K562 (cell line): Measurements from ENCODE around the gene GOLGA6B. TPM values are rescaled to one million over a fixed set of nuclear protein-coding genes. Genes with fewer than 3 reads are reported as not detected.
A peak's percentile ranks its signal among the peaks of the same experiment; 100 is the strongest.
"Not testable (repeated sequence)": the region's sequence is repeated elsewhere in the genome, so short reads cannot be mapped to it uniquely, and the experiment has no call there.

ENCODE experiments used
- ATAC-seq: fragments of 200-7000 bp; cut with Tn5 transposase; 3 replicates; pipeline ENCODE4 v1.9.1; 2020; ENCODE audit warnings: moderate library complexity
- BruUV-seq: library from RNA; stranded (reverse); fragments of 400-500 nt; replicated peaks from 2 replicates; lab custom pipeline; 2021; lab: Mats Ljungman, UMichigan
- CTCF ChIA-PET: fragments of 300-600 bp; formaldehyde crosslinking; extraction: SDS; loops from one replicate; lab custom pipeline; 2021; ENCODE audit warnings: low intra/inter-chr PET ratio; lab: Yijun Ruan, JAX
- POLR2A ChIA-PET: fragments of 300-600, 350-650 bp; sonication (Branson Sonifier 250); formaldehyde crosslinking; extraction: SDS; loops from one replicate; lab custom pipeline; 2021; ENCODE audit warnings: antibody characterized with exemption, inconsistent platforms; lab: Yijun Ruan, JAX
- DNase-seq, 4 experiments: peaks; one replicate each; pipeline versions ENCODE4 v3.0.0 to v3.0.0-alpha.2; 2011 to 2018; ENCODE audit warnings: low spot score in 3 of 4, mixed read lengths in 3 of 4; ENCODE audit errors: extremely low read depth in 1 of 4
- FAIRE-seq: peaks from 2 replicates; lab custom pipeline; 2011; peaks lifted over from hg19 to GRCh38; lab: Jason Lieb, UNC
- H2AFZ ChIP-seq: 2 replicates; pipeline ENCODE4 v1.6.0; 2011; ENCODE audit warnings: low read depth, low read length, control low read depth, inconsistent platforms
- H3K27ac ChIP-seq: fragments of 200-600 bp; 3 replicates; pipeline ENCODE4 v1.8.0; 2011; ENCODE audit warnings: low read depth, mild to moderate bottlenecking, control low read depth, inconsistent platforms, low read length, moderate library complexity, mixed read lengths; ENCODE audit errors: extremely low read depth
- H3K27me3 ChIP-seq, 2 experiments: fragments of 300-600 bp in 1 of 2; 2 replicates in 1 of 2; 3 replicates in 1 of 2; pipeline versions ENCODE4 v1.6.0 to v1.8.0; 2011; ENCODE audit warnings: inconsistent platforms in 2 of 2, low read length in 2 of 2, mild to moderate bottlenecking in 1 of 2, mixed read lengths in 1 of 2, moderate library complexity in 1 of 2; ENCODE audit not compliant: control insufficient read depth in 2 of 2, insufficient read depth in 2 of 2
- H3K36me3 ChIP-seq: fragments of 300-600 bp; 3 replicates; pipeline ENCODE4 v1.8.0; 2011; ENCODE audit warnings: mild to moderate bottlenecking, low read length, inconsistent platforms; ENCODE audit not compliant: control insufficient read depth, insufficient read depth
- H3K4me1 ChIP-seq, 2 experiments: fragments of 200-600 bp in 1 of 2; replicated peaks in 1 of 2; 2 replicates in 1 of 2; 3 replicates in 1 of 2; pipeline versions ENCODE4 v1.5.1 to v1.8.0; 2011; ENCODE audit warnings: inconsistent platforms in 2 of 2, low read length in 2 of 2, mild to moderate bottlenecking in 1 of 2, mixed read lengths in 1 of 2, moderate library complexity in 1 of 2; ENCODE audit not compliant: control insufficient read depth in 2 of 2, insufficient read depth in 2 of 2
- H3K4me2 ChIP-seq: 2 replicates; pipeline ENCODE4 v1.6.1; 2011; ENCODE audit warnings: low read length, control low read depth, inconsistent platforms, mixed read lengths; ENCODE audit not compliant: insufficient read depth
- H3K4me3 ChIP-seq: fragments of 200-600 bp; sonication (generic), shearing (Covaris generic); 2 replicates; pipeline ENCODE4 v1.5.1; 2016; ENCODE audit warnings: control low read depth, inconsistent platforms
- H3K79me2 ChIP-seq: fragments of 200-600 bp; 3 replicates; pipeline ENCODE4 v1.8.0; 2011; ENCODE audit warnings: low read length, inconsistent platforms; ENCODE audit not compliant: control insufficient read depth, insufficient read depth
- H3K9ac ChIP-seq, 2 experiments: 2 replicates each; pipeline versions ENCODE4 v1.6.0 to v1.6.1; 2011; ENCODE audit warnings: low read depth in 2 of 2, low read length in 2 of 2, control low read depth in 1 of 2, inconsistent platforms in 1 of 2, mild to moderate bottlenecking in 1 of 2, mixed read lengths in 1 of 2; ENCODE audit not compliant: insufficient read depth in 1 of 2
- H3K9me1 ChIP-seq: one replicate; pipeline ENCODE4 v1.6.0; 2011; ENCODE audit warnings: inconsistent platforms, mild to moderate bottlenecking, low read length, moderate library complexity; ENCODE audit not compliant: control insufficient read depth, insufficient read depth
- H3K9me3 ChIP-seq: replicated peaks from 2 replicates; pipeline ENCODE4 v1.5.1; 2011; ENCODE audit warnings: low read depth, low read length, inconsistent platforms; ENCODE audit not compliant: control insufficient read depth, insufficient read depth
- H4K20me1 ChIP-seq: replicated peaks from 2 replicates; pipeline ENCODE4 v1.6.1; 2011; ENCODE audit warnings: low read length, inconsistent platforms, mixed read lengths; ENCODE audit not compliant: control insufficient read depth, insufficient read depth
- ATF7 ChIP-seq: fragments of 450-650 bp; IDR thresholded peaks from 2 replicates; pipeline ENCODE4 v1.7.1; 2014; ENCODE audit warnings: mild to moderate bottlenecking, moderate library complexity
- CTCF ChIP-seq, 3 experiments: IDR thresholded peaks in 2 of 3; conservative IDR thresholded peaks in 1 of 3; 2 replicates each; pipeline ENCODE4 v1.5.1; 2011 to 2012; ENCODE audit warnings: low read length in 3 of 3, mild to moderate bottlenecking in 3 of 3, control low read depth in 2 of 3, improper control_type of control experiment in 1 of 3, inconsistent platforms in 1 of 3, low read depth in 1 of 3, mixed read lengths in 1 of 3, moderate library complexity in 1 of 3; ENCODE audit not compliant: insufficient read depth in 2 of 3
- NRF1 ChIP-seq, 2 experiments: fragments of 450-650 bp; IDR thresholded peaks in 1 of 2; conservative IDR thresholded peaks in 1 of 2; 2 replicates each; pipeline ENCODE4 v1.6.1; 2014; ENCODE audit warnings: mild to moderate bottlenecking in 2 of 2
- PKNOX1 ChIP-seq: fragments of 450-650 bp; IDR thresholded peaks from 2 replicates; pipeline ENCODE4 v1.6.1; 2016
- RAD21 ChIP-seq, 2 experiments: fragments of 250-450 bp in 1 of 2; fragments of 450-650 bp in 1 of 2; sonication (Bioruptor Pico) in 1 of 2; formaldehyde crosslinking in 1 of 2; IDR thresholded peaks in 1 of 2; conservative IDR thresholded peaks in 1 of 2; 2 replicates each; pipeline versions ENCODE4 v1.4.0 to v1.8.0; 2020 to 2022; ENCODE audit warnings: mild to moderate bottlenecking in 2 of 2, moderate library complexity in 1 of 2
- RCOR1 ChIP-seq, 2 experiments: IDR thresholded peaks; 2 replicates each; pipeline ENCODE4 v1.6.1; 2012; ENCODE audit warnings: low read depth in 2 of 2, low read length in 2 of 2, borderline replicate concordance in 1 of 2, improper control_type of control experiment in 1 of 2
- XRCC5 ChIP-seq: fragments of 200-400 bp; formaldehyde crosslinking; IDR thresholded peaks from 2 replicates; pipeline ENCODE4 v1.6.1; 2017; ENCODE audit warnings: low read depth, mild to moderate bottlenecking, low read length
- YY1 ChIP-seq, 3 experiments: IDR thresholded peaks; 2 replicates each; pipeline ENCODE4 v1.6.1; 2011; ENCODE audit warnings: low read length in 2 of 3, mild to moderate bottlenecking in 2 of 3, moderate library complexity in 2 of 3, borderline replicate concordance in 1 of 3, control low read depth in 1 of 3, low read depth in 1 of 3; ENCODE audit not compliant: insufficient read depth in 3 of 3, insufficient replicate concordance in 2 of 3, control insufficient read depth in 1 of 3, insufficient read length in 1 of 3; ENCODE audit errors: extremely low read depth in 1 of 3
- WGBS: fragments of 100-300 bp; shearing (Covaris generic); methylation state at CpG from one replicate; pipeline ENCODE4 v1.1.6; 2016; ENCODE audit warnings: low coverage, mixed read lengths; ENCODE audit not compliant: insufficient coverage; ENCODE audit errors: missing lambda C conversion rate; 5-methylcytosine and 5-hydroxymethylcytosine counted together
- in situ Hi-C: fragments of 300-500 bp; cut with MboI; formaldehyde crosslinking; loops from 4 replicates; pipeline ENCODE4 v1.15.0; 2018; ENCODE audit warnings: inconsistent platforms, mixed read lengths
- intact Hi-C: fragments of 100-400 bp; cut with micrococcal nuclease; formaldehyde crosslinking; loops from 2 replicates; pipeline ENCODE4 v1.14.2; 2022
- polyA plus RNA-seq, 8 experiments: library from polyadenylated mRNA; depleted of rRNA in 4 of 8; stranded (reverse) in 5 of 8; unstranded in 3 of 8; fragments of >200 nt; fragmentation: Nextera tagmentation in 2 of 8; fragmentation: Illumina TruSeq in 1 of 8; extraction: Ambion mirVana in 2 of 8; extraction: Trizol in 1 of 8; gene quantifications; 2 replicates each; pipeline versions ENCODE4 v1.2.1 to v1.2.3, GENCODE V29; 2011 to 2014; ENCODE audit warnings: inconsistent platforms in 1 of 8, missing spikeins in 1 of 8
- total RNA-seq, 7 experiments: library from RNA; depleted of rRNA in 6 of 7; stranded (reverse); fragments of >200 nt in 6 of 7; fragmentation: Illumina TruSeq in 2 of 7; extraction: Trizol in 2 of 7; gene quantifications; 2 replicates each; pipeline versions ENCODE4 v1.2.1 to v1.2.3, GENCODE V29; 2011 to 2021; ENCODE audit warnings: low replicate concordance in 1 of 7
- TF ChIP-seq, protein P1 (sequence below), 3 experiments: fragments of 200-800 bp in 1 of 3; sonication (Bioruptor generic) in 1 of 3; sonication (generic) in 1 of 3; formaldehyde crosslinking in 1 of 3; IDR thresholded peaks; 2 replicates each; pipeline versions ENCODE4 v1.6.1 to v1.8.0; 2016 to 2022; ENCODE audit warnings: mild to moderate bottlenecking in 2 of 3, missing compliant biosample characterization in 2 of 3, missing genetic modification characterization in 2 of 3, missing genetic modification reagents in 1 of 3
- TF ChIP-seq, protein P2 (sequence below), 2 experiments: fragments of 450-650 bp; conservative IDR thresholded peaks; 2 replicates each; pipeline ENCODE4 v1.6.1; 2017; ENCODE audit warnings: mild to moderate bottlenecking in 2 of 2, moderate library complexity in 2 of 2

Gene GOLGA6B
- total and polyA plus RNA-seq, 9 of the 15 experiments (the other 6 are each of a cell fraction or from before 2014, with no cell fraction given) = not detected

- H3K4me1 ChIP-seq, H3K9me1 ChIP-seq, H3K79me2 ChIP-seq, H3K9me3 ChIP-seq, H3K36me3 ChIP-seq, H3K4me3 ChIP-seq, BruUV-seq, H3K27ac ChIP-seq, H3K9ac ChIP-seq, POLR2A ChIA-PET, H4K20me1 ChIP-seq: not testable (repeated sequence)
- intact Hi-C loops = loop anchor here (10.0 kb wide), 1 partner anchor 66 kb away; no protein-coding TSS in a partner anchor
- H2AFZ ChIP-seq = peak overlapping the region; percentile 81
- H3K4me2 ChIP-seq = peak overlapping the region; percentile 66
- peak; percentile 99 for ATAC-seq
- peaks cover 9 to 11% of the 10 kb centered on the region in 2 experiments; a peak in 3 of 5 replicates for H3K27me3 ChIP-seq
- WGBS = 0% methylated on average over 5 of the region's 8 CpGs
- peak; percentile 78 for FAIRE-seq
- in situ Hi-C loops = loop anchor here (5.0 to 25.0 kb wide), 2 partner anchors 54 to 1391 kb away; no protein-coding TSS in a partner anchor
- peak; percentile 51 to 84 (median 62) for DNase-seq
- CTCF ChIA-PET = interaction anchor here (0.6 kb wide), 1 partner anchor 378 kb away, joined by 3 read pairs; no protein-coding TSS in a partner anchor
- TF ChIP-seq PKNOX1 = 0 out of 2 replicates have a peak, but pooled peaks have one; percentile 18
- peak; percentile 20 to 34; a peak in 3 of 4 replicates for TF ChIP-seq RAD21 (CRISPR knock-in tag; conservative IDR thresholded peaks at IDR 0.05 in 1 of 2, IDR thresholded peaks at IDR 0.05 in 1 of 2)
- TF ChIP-seq, protein P1, sequence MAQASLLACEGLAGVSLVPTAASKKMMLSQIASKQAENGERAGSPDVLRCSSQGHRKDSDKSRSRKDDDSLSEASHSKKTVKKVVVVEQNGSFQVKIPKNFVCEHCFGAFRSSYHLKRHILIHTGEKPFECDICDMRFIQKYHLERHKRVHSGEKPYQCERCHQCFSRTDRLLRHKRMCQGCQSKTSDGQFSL (CRISPR knock-in tag; IDR thresholded peaks at IDR 0.05) = 0 out of 2 replicates have a peak, but pooled peaks have one; percentile 34
- TF ChIP-seq, protein P1 (tag; IDR thresholded peaks at IDR 0.05) = not testable (repeated sequence)
- 0 out of 4 replicates have a peak, but pooled peaks of 1 of the 2 experiments have one; percentile 21 for TF ChIP-seq RCOR1 (IDR thresholded peaks at IDR 0.05; ENCODE audit: borderline replicate concordance in 1 of 2, low read depth in 2 of 2, low read length in 2 of 2)
- TF ChIP-seq XRCC5 = peak; percentile 50; the same call in 1 of the 2 replicates
- peak; percentile 73 to 80 (median 78); a peak in 5 of 6 replicates for TF ChIP-seq CTCF (IDR thresholded peaks at IDR 0.05 in 2 of 3, conservative IDR thresholded peaks at IDR 0.05 in 1 of 3; ENCODE audit: insufficient read depth in 2 of 3, low read depth in 1 of 3, low read length in 3 of 3)
- TF ChIP-seq NRF1 (conservative IDR thresholded peaks at IDR 0.05 in 1 of 2, IDR thresholded peaks at IDR 0.05 in 1 of 2) = peak in 1 of 2 experiments; percentile 25; a peak in 1 of 4 replicates
- 0 out of 2 replicates have a peak, but pooled peaks have one; percentile 20 for TF ChIP-seq ATF7
- TF ChIP-seq, protein P2, sequence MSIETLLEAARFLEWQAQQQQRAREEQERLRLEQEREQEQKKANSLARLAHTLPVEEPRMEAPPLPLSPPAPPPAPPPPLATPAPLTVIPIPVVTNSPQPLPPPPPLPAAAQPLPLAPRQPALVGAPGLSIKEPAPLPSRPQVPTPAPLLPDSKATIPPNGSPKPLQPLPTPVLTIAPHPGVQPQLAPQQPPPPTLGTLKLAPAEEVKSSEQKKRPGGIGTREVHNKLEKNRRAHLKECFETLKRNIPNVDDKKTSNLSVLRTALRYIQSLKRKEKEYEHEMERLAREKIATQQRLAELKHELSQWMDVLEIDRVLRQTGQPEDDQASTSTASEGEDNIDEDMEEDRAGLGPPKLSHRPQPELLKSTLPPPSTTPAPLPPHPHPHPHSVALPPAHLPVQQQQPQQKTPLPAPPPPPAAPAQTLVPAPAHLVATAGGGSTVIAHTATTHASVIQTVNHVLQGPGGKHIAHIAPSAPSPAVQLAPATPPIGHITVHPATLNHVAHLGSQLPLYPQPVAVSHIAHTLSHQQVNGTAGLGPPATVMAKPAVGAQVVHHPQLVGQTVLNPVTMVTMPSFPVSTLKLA (conservative IDR thresholded peaks at IDR 0.05) = 0 out of 4 replicates have a peak, but pooled peaks of 1 of the 2 experiments have one; percentile 1
- peak in 1 of 3 experiments; percentile 18 for TF ChIP-seq YY1 (IDR thresholded peaks at IDR 0.05; ENCODE audit: borderline replicate concordance in 1 of 3, control insufficient read depth in 1 of 3, extremely low read depth in 1 of 3, insufficient read depth in 3 of 3, insufficient read length in 1 of 3, insufficient replicate concordance in 2 of 3, low read depth in 1 of 3, low read length in 2 of 3)
These were observed 16.3 kb downstream of the GOLGA6B start for GRCh38 chr15:72670656-72671352.
